Liver (tissue), 9 donors: ENCODE results near the gene WDR37. TPM values are rescaled to one million over a fixed set of nuclear protein-coding genes. Genes with fewer than 3 reads are reported as not detected.

Experiments
- DNase-seq: peaks from one replicate; pipeline ENCODE4 v3.0.0-alpha.2; 2017; ENCODE audit warnings: low spot score
- H3K27ac ChIP-seq, 2 donors: one replicate each; pipeline ENCODE4 v1.7.0; 2013; ENCODE audit warnings: inconsistent platforms in 2 of 2, low read length in 2 of 2, control low read depth in 1 of 2, low read depth in 1 of 2, mild to moderate bottlenecking in 1 of 2
- H3K27me3 ChIP-seq, 4 donors: one replicate each; pipeline versions ENCODE4 v1.6.1 to v1.7.0; 2013; ENCODE audit warnings: low read length in 3 of 4, inconsistent platforms in 1 of 4, mild to moderate bottlenecking in 1 of 4, moderate library complexity in 1 of 4; ENCODE audit not compliant: control insufficient read depth in 4 of 4, insufficient read depth in 4 of 4
- H3K36me3 ChIP-seq, 4 donors: one replicate each; pipeline versions ENCODE4 v1.6.1 to v1.7.0; 2013; ENCODE audit warnings: low read length in 3 of 4, mild to moderate bottlenecking in 3 of 4, low read depth in 1 of 4, moderate library complexity in 1 of 4; ENCODE audit not compliant: control insufficient read depth in 4 of 4, insufficient read depth in 3 of 4
- H3K4me1 ChIP-seq, 4 donors: one replicate each; pipeline versions ENCODE4 v1.6.1 to v1.7.0; 2013; ENCODE audit warnings: low read length in 3 of 4, mild to moderate bottlenecking in 3 of 4, moderate library complexity in 1 of 4; ENCODE audit not compliant: control insufficient read depth in 4 of 4, insufficient read depth in 4 of 4
- H3K4me3 ChIP-seq, 3 donors: one replicate each; pipeline versions ENCODE4 v1.6.1 to v1.7.0; 2013; ENCODE audit warnings: low read length in 3 of 3, control low read depth in 1 of 3, low read depth in 1 of 3, mild to moderate bottlenecking in 1 of 3
- H3K9ac ChIP-seq, 2 donors: one replicate each; pipeline ENCODE4 v1.7.0; 2013; ENCODE audit warnings: low read length in 2 of 2, mild to moderate bottlenecking in 2 of 2, moderate library complexity in 2 of 2, control low read depth in 1 of 2, low read depth in 1 of 2
- H3K9me3 ChIP-seq, 4 donors: one replicate each; pipeline versions ENCODE4 v1.6.1 to v1.7.0; 2013; ENCODE audit warnings: low read length in 3 of 4; ENCODE audit not compliant: control insufficient read depth in 4 of 4
- CTCF ChIP-seq: fragments of 150-350 bp; IDR thresholded peaks from 2 replicates; pipeline ENCODE4 v1.5.1; 2017; ENCODE audit warnings: improper control_type of control experiment, low read depth, low read length; ENCODE audit not compliant: missing input control
- EGR1 ChIP-seq, 2 donors: IDR thresholded peaks; 2 replicates each; pipeline ENCODE4 v1.6.1; 2016 to 2018; ENCODE audit warnings: antibody characterized with exemption in 2 of 2, low read depth in 2 of 2
- FOXA1 ChIP-seq: IDR thresholded peaks from 2 replicates; pipeline ENCODE4 v1.6.1; 2016; ENCODE audit warnings: antibody characterized with exemption
- FOXA2 ChIP-seq: IDR thresholded peaks from 2 replicates; pipeline ENCODE4 v1.6.1; 2016; ENCODE audit warnings: antibody characterized with exemption
- GABPA ChIP-seq, 2 donors: IDR thresholded peaks in 1 of 2; conservative IDR thresholded peaks in 1 of 2; 2 replicates each; pipeline ENCODE4 v1.6.1; 2016; ENCODE audit warnings: antibody characterized with exemption in 2 of 2, mild to moderate bottlenecking in 1 of 2, moderate library complexity in 1 of 2
- HNF4A ChIP-seq, 2 donors: conservative IDR thresholded peaks; 2 replicates each; pipeline ENCODE4 v1.6.1; 2016; ENCODE audit warnings: antibody characterized with exemption in 2 of 2, mild to moderate bottlenecking in 2 of 2
- HNF4G ChIP-seq: IDR thresholded peaks from 2 replicates; pipeline ENCODE4 v1.6.1; 2016; ENCODE audit warnings: antibody characterized with exemption
- JUND ChIP-seq, 2 donors: IDR thresholded peaks; 2 replicates each; pipeline ENCODE4 v1.6.1; 2016; ENCODE audit warnings: antibody characterized with exemption in 2 of 2
- MAX ChIP-seq: IDR thresholded peaks from 2 replicates; pipeline ENCODE4 v1.6.1; 2016; ENCODE audit warnings: antibody characterized with exemption
- NR2F2 ChIP-seq: IDR thresholded peaks from 2 replicates; pipeline ENCODE4 v1.6.1; 2016; ENCODE audit warnings: antibody characterized with exemption
- RAD21 ChIP-seq, 2 donors: IDR thresholded peaks; 2 replicates each; pipeline ENCODE4 v1.6.1; 2016; ENCODE audit warnings: antibody characterized with exemption in 2 of 2, mild to moderate bottlenecking in 2 of 2
- REST ChIP-seq: IDR thresholded peaks from 2 replicates; pipeline ENCODE4 v1.6.1; 2016; ENCODE audit warnings: antibody characterized with exemption, mild to moderate bottlenecking
- RXRA ChIP-seq, 2 donors: IDR thresholded peaks; 2 replicates each; pipeline ENCODE4 v1.6.1; 2017 to 2018; ENCODE audit warnings: antibody characterized with exemption in 2 of 2, mild to moderate bottlenecking in 1 of 2
- SP1 ChIP-seq: IDR thresholded peaks from 2 replicates; pipeline ENCODE4 v1.6.1; 2018; ENCODE audit warnings: antibody characterized with exemption, mild to moderate bottlenecking
- TAF1 ChIP-seq: conservative IDR thresholded peaks from 2 replicates; pipeline ENCODE4 v1.6.1; 2016; ENCODE audit warnings: antibody characterized with exemption, mild to moderate bottlenecking
- YY1 ChIP-seq: IDR thresholded peaks from 2 replicates; pipeline ENCODE4 v1.6.1; 2016; ENCODE audit warnings: antibody characterized with exemption, mild to moderate bottlenecking
- ZBTB33 ChIP-seq: IDR thresholded peaks from 2 replicates; pipeline ENCODE4 v1.6.1; 2016; ENCODE audit warnings: antibody characterized with exemption
- WGBS: extraction: QIAGEN DNeasy Blood & Tissue Kit; methylation state at CpG from one replicate; pipeline ENCODE4 v1.1.7; 2013; 5-methylcytosine and 5-hydroxymethylcytosine counted together
- polyA plus RNA-seq, 2 donors: library from polyadenylated mRNA; stranded (reverse) in 1 of 2; unstranded in 1 of 2; fragments of 200-250 nt in 1 of 2; fragments of >200 nt in 1 of 2; fragmentation: Nextera tagmentation in 1 of 2; extraction: Ambion mirVana in 1 of 2; gene quantifications; one replicate each; pipeline versions ENCODE4 v1.2.1 to v1.2.3, GENCODE V29; 2013 to 2015
- total RNA-seq, 2 donors: library from RNA; depleted of rRNA; stranded (reverse); fragments of >200 nt; gene quantifications; one replicate each; pipeline ENCODE4 v1.2.3, GENCODE V29; 2014
- donor health status: healthy.
- donor health status: healthy.
- donor health status: healthy.
- donor health status: healthy.
- donor health status: healthy.

The WDR37 gene
- total and polyA plus RNA-seq, 4 donors = 3.6 to 12.1 (median 5.6) TPM

GRCh38 chr10:1169981-1170866 is 114.0 kb downstream of the WDR37 start:
- TF ChIP-seq HNF4G = no peak
- TF ChIP-seq HNF4A (conservative IDR thresholded peaks at IDR 0.05) = no peak
- no peak for TF ChIP-seq YY1
- no peak for TF ChIP-seq JUND (IDR thresholded peaks at IDR 0.05)
- no peak for TF ChIP-seq TAF1
- TF ChIP-seq REST = no peak
- no peak for TF ChIP-seq CTCF
- no peak for TF ChIP-seq ZBTB33
- no peak for TF ChIP-seq RAD21 (IDR thresholded peaks at IDR 0.05)
- no peak for TF ChIP-seq EGR1 (IDR thresholded peaks at IDR 0.05; ENCODE audit: low read depth in 2 of 2)

GRCh38 chr10:1170867-1171180 is 114.6 kb downstream of the WDR37 start:
- no peak overlapping the region for H3K9ac ChIP-seq
- no peak for DNase-seq
- no peaks in the 10 kb centered on the region for H3K36me3 ChIP-seq
- no peaks in the 10 kb centered on the region for H3K4me1 ChIP-seq
- WGBS = 94% methylated on average over 13 of the region's 13 CpGs
- H3K27me3 ChIP-seq = peaks cover 0 to 3% (median 0%) of the 10 kb centered on the region in 4 donors
- H3K9me3 ChIP-seq = no peaks in the 10 kb centered on the region
- H3K27ac ChIP-seq = no peak overlapping the region
- no peak overlapping the region for H3K4me3 ChIP-seq
- no peak for TF ChIP-seq GABPA (IDR thresholded peaks at IDR 0.05 in 1 of 2, conservative IDR thresholded peaks at IDR 0.05 in 1 of 2)
- TF ChIP-seq MAX = no peak
- no peak for TF ChIP-seq TAF1
- TF ChIP-seq RAD21 (IDR thresholded peaks at IDR 0.05) = no peak
- TF ChIP-seq FOXA2 = no peak
- TF ChIP-seq RXRA (IDR thresholded peaks at IDR 0.05) = no peak
- TF ChIP-seq HNF4G = no peak
- no peak for TF ChIP-seq SP1
- no peak for TF ChIP-seq EGR1 (IDR thresholded peaks at IDR 0.05; ENCODE audit: low read depth in 2 of 2)
- TF ChIP-seq HNF4A (conservative IDR thresholded peaks at IDR 0.05) = no peak
- TF ChIP-seq NR2F2 = no peak
- TF ChIP-seq JUND (IDR thresholded peaks at IDR 0.05) = no peak
- TF ChIP-seq FOXA1 = no peak
- no peak for TF ChIP-seq CTCF
- no peak for TF ChIP-seq YY1
- TF ChIP-seq REST = no peak

More at GRCh38 chr10:1169981-1170866, 114.0 kb downstream of the WDR37 start:
- H3K4me3 ChIP-seq = no peak overlapping the region
- H3K36me3 ChIP-seq = no peaks in the 10 kb centered on the region
- H3K4me1 ChIP-seq = no peaks in the 10 kb centered on the region
- WGBS = 64% methylated on average over 22 of the region's 22 CpGs
- peaks cover 0 to 3% (median 0%) of the 10 kb centered on the region in 4 donors for H3K27me3 ChIP-seq
- no peak overlapping the region for H3K27ac ChIP-seq
- H3K9ac ChIP-seq = no peak overlapping the region
- no peak for DNase-seq
- H3K9me3 ChIP-seq = no peaks in the 10 kb centered on the region
